Endothelial cell (in vitro differentiated cells): ENCODE measurements around the gene TNFRSF21. TPM values are rescaled to one million over a fixed set of nuclear protein-coding genes. Genes with fewer than 3 reads are reported as not detected.
"Not testable (repeated sequence)": the region's sequence is repeated elsewhere in the genome, so short reads cannot be mapped to it uniquely, and the experiment has no call there.

Experiments
- DNase-seq: peaks from one replicate; pipeline ENCODE4 v3.0.0; 2021; ENCODE audit warnings: low spot score
- H3K27ac Mint-ChIP-seq: one replicate; pipeline ENCODE4 v1.8.0; 2021; ENCODE audit warnings: mixed read lengths, inconsistent platforms; ENCODE audit not compliant: unreplicated experiment
- H3K27me3 Mint-ChIP-seq: one replicate; pipeline ENCODE4 v1.8.0; 2021; ENCODE audit warnings: mild to moderate bottlenecking, moderate library complexity, mixed read lengths, inconsistent platforms; ENCODE audit not compliant: unreplicated experiment
- H3K36me3 Mint-ChIP-seq: one replicate; pipeline ENCODE4 v1.8.0; 2021; ENCODE audit warnings: mild to moderate bottlenecking, low read depth, mixed read lengths, inconsistent platforms; ENCODE audit not compliant: unreplicated experiment
- H3K4me1 Mint-ChIP-seq: one replicate; pipeline ENCODE4 v1.8.0; 2021; ENCODE audit warnings: mild to moderate bottlenecking, mixed read lengths, inconsistent platforms; ENCODE audit not compliant: unreplicated experiment
- H3K4me3 Mint-ChIP-seq: one replicate; pipeline ENCODE4 v1.8.0; 2021; ENCODE audit warnings: mild to moderate bottlenecking, mixed read lengths, inconsistent platforms; ENCODE audit not compliant: unreplicated experiment
- H3K9me3 Mint-ChIP-seq: one replicate; pipeline ENCODE4 v1.8.0; 2021; ENCODE audit warnings: mixed read lengths, inconsistent platforms; ENCODE audit not compliant: unreplicated experiment
- CTCF ChIP-seq: fragments of 200-600 bp; sonication (generic); IDR thresholded peaks from one replicate; pipeline ENCODE4 v1.5.0; 2021; ENCODE audit warnings: antibody characterized with exemption; ENCODE audit not compliant: unreplicated experiment
- total RNA-seq: library from RNA; stranded (reverse); fragmentation: NEBNext Ultra II Directional; extraction: Animal tissue kit (Norgen Biotek cat#: 25700); gene quantifications from one replicate; pipeline ENCODE4 v1.2.1, GENCODE V29; 2021; ENCODE audit not compliant: unreplicated experiment

TNFRSF21 gene
- total RNA-seq, 1 donor from 2014 or later = 32.5 TPM

GRCh38 chr6:47337519-47337918 is 27.8 kb upstream of the TNFRSF21 start:
- Mint-ChIP-seq H3K4me3 (no peak overlapping the region), H3K9me3 (no peaks in the 10 kb centered on the region), H3K27ac (no peak overlapping the region)

GRCh38 chr6:47336334-47336733 is 26.6 kb upstream of the TNFRSF21 start:
- H3K4me1 Mint-ChIP-seq = peaks cover 2% of the 10 kb centered on the region
- H3K36me3 Mint-ChIP-seq = no peaks in the 10 kb centered on the region
- no peak for TF ChIP-seq CTCF
- H3K9me3 Mint-ChIP-seq = no peaks in the 10 kb centered on the region
- H3K27ac Mint-ChIP-seq = no peak overlapping the region
- no peak for DNase-seq
- peaks cover 3% of the 10 kb centered on the region for H3K27me3 Mint-ChIP-seq
- no peak overlapping the region for H3K4me3 Mint-ChIP-seq

More at GRCh38 chr6:47337519-47337918, 27.8 kb upstream of the TNFRSF21 start:
- DNase-seq = no peak
- Mint-ChIP-seq H3K27me3 (peaks cover 3% of the 10 kb centered on the region), H3K4me1 (peaks cover 10% of the 10 kb centered on the region), H3K36me3 (no peaks in the 10 kb centered on the region)
- TF ChIP-seq CTCF = no peak

GRCh38 chr6:47335466-47335865 is 25.8 kb upstream of the TNFRSF21 start:
- DNase-seq = no peak
- Mint-ChIP-seq H3K36me3 (no peaks in the 10 kb centered on the region), H3K27ac (no peak overlapping the region), H3K4me1 (peaks cover 2% of the 10 kb centered on the region), H3K4me3 (no peak overlapping the region), H3K27me3 (peaks cover 6% of the 10 kb centered on the region), H3K9me3 (no peaks in the 10 kb centered on the region)
- no peak for TF ChIP-seq CTCF

- H3K36me3 Mint-ChIP-seq = no peaks in the 10 kb centered on the region
Observed at GRCh38 chr6:47334334-47334733, 24.6 kb upstream of the TNFRSF21 start.

GRCh38 chr6:47328606-47329005 is 18.9 kb upstream of the TNFRSF21 start:
- H3K27ac Mint-ChIP-seq, H3K9me3 Mint-ChIP-seq, H3K4me1 Mint-ChIP-seq, H3K4me3 Mint-ChIP-seq, H3K27me3 Mint-ChIP-seq, DNase-seq, H3K36me3 Mint-ChIP-seq: not testable (repeated sequence)

More at GRCh38 chr6:47334334-47334733, 24.6 kb upstream of the TNFRSF21 start:
- Mint-ChIP-seq H3K27me3 (peaks cover 5% of the 10 kb centered on the region), H3K4me1 (peaks cover 2% of the 10 kb centered on the region), H3K4me3 (no peak overlapping the region), H3K9me3 (no peaks in the 10 kb centered on the region), H3K27ac (no peak overlapping the region)
- no peak for TF ChIP-seq CTCF
- DNase-seq = no peak

- not testable (repeated sequence) for H3K9me3 Mint-ChIP-seq, H3K4me1 Mint-ChIP-seq, H3K36me3 Mint-ChIP-seq, H3K27ac Mint-ChIP-seq, H3K27me3 Mint-ChIP-seq, H3K4me3 Mint-ChIP-seq, DNase-seq
Observed at GRCh38 chr6:47328139-47328538, 18.4 kb upstream of the TNFRSF21 start.
